ENCODE results near the gene SNX14.
"Not testable (repeated sequence)": the region's sequence is repeated elsewhere in the genome, so short reads cannot be mapped to it uniquely, and the experiment has no call there.

The SNX14 gene

DNA sequence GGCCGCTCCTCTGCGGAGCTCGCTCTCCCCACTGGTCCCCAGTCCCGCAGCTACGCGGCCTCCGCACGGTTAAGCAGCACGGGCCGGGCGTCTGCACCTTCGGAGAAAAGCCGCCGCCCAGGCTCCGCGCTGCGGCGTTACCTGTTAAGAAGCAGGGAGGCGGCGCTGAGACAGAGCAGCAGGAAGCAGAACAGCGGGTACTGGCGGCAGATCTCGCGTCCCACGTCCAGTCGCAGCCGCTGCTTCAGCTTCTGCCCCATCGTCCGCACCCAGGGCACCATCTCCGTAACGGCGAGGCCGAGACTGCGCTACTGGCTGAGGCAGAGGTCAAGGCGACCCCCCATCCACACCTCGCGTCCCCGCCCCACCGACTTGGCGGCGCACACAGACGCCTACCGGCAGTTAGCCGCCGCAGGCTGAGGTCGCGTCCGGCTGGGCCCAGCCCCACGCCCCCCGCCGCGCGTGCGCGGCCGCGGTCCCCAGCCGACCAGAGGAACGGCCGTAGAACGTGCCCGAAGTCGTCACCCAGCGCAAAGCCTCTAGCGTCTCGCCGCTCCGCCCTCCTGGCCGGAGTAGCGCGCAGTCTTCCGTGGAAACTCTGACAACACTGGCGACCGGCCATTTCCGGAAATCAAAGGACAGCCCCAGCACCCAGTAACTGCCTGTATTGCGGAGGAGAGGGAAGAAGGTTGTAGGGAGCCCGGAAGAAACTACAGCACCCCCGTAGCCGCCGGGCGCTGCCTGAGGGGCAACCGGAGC lies at the start of gene SNX14:
Gene SNX14, minus strand, starts transcription at position 421 of the 759 bp plus-strand sequence. Its CDS starts 140 bp downstream, at position 281.
- peak; percentile 40 to 69 (median 52) for DNase-seq (ENCODE audit: low read depth in 4 of 4, low spot score in 1 of 4)

- peak; percentile 94 to 99 (median 96) for DNase-seq (ENCODE audit: low read depth in 4 of 4, low spot score in 1 of 4)
Observed at GRCh38 chr6:85642774-85643536, 49.3 kb upstream of the SNX14 start, which contains the start of gene SYNCRIP. TSS of gene SYNCRIP (minus strand) at chr6:85642886. CDS start at chr6:85641439, 1,447 bp downstream.

DNA sequence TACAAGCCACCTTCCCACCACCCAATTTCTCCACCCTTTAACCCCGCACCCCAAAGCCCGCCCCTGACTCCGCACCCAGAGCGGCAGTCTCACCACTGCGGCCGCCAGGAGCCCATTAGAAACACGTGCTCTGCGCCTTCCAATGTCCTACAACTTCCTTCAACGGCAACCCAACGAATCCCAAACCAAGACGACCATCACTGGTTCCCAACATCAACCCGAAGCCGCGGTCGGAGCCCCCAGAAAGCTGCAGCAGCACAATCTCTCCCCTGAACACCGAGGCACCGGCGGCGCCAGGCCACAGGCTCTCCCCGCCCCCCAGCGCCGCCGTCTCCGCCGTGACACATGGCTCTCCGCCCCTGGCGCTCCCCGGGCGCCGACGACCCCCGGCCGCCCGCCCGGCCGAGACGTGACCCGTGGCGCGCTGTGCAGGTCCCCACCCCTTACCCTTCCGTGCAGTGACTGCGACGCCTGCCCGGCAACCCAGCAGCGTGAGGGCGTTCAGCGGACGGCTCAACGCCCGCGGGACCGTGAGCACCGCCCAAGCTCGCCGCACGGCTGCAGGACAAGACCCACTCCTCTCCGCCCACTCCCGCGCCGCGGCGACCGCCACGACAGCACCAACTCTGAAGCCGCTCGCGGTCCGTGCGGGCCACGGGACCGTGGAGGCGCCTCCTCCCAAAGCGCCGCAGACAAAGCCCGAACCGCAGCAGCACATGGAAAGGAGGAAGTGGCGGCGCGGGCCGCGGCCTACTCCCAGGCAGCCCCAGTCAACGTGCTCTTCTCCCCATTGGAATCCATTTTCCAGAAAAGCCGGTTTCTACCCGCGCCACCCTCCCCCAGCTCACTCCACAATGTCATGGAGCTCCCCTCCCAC lies 48.5 kb upstream of the SNX14 start:
- DNase-seq (ENCODE audit: low read depth in 4 of 4, low spot score in 1 of 4) = peak; percentile 21 to 33 (median 24)

DNA sequence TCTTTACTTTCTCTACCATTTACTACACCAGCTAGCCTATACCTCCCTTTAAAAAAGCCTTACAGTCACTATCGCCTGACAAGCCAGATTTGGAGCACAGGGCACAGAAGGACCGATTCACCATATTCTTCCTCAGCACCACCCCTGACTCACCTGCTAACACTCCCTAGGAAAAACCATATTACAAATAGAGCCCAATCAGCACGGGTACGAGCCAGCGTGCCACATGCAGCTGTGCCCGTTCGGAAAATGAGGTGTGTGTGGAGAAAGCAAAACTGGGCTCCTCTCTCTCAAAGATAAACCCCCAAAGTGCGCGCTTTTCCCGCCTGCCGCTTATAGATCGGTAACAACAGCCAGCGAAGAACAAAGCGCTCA lies 47.9 kb upstream of the SNX14 start:
- peak in 1 of 4 experiments; percentile 9 for DNase-seq (ENCODE audit: low read depth in 4 of 4, low spot score in 1 of 4)

- DNase-seq (ENCODE audit: low read depth in 4 of 4, low spot score in 1 of 4) = no peak
Observed at GRCh38 chr6:85640821-85641220, 47.2 kb upstream of the SNX14 start.

GRCh38 chr6:85637579-85637978 lies 43.9 kb upstream of the SNX14 start:
- no peak for DNase-seq (ENCODE audit: low read depth in 4 of 4, low spot score in 1 of 4)

- DNase-seq (ENCODE audit: low read depth in 4 of 4, low spot score in 1 of 4) = no peak
Observed at GRCh38 chr6:85632164-85632942, 38.7 kb upstream of the SNX14 start.

DNA sequence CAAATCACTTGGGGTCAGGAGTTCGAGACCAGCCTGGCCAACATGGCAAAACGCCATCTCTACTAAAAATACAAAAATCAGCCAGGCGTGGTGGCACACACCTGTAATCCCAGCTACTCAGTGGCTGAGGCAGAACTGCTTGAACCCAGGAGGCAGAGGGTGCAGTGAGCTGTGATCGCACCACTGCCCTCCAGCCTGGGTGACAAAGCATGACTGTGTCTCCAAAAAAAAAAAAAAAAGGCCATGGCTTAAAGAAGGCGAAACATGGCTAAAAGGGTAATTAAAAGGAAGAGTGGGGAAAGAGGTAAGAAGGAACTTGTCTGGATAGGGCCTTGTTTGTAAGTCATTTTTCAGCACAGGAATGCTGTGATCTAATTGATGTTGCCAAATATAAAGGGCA lies 37.5 kb upstream of the SNX14 start:
- DNase-seq (ENCODE audit: low read depth in 4 of 4, low spot score in 1 of 4) = not testable (repeated sequence)

GRCh38 chr6:85628353-85628752 lies 34.7 kb upstream of the SNX14 start:
- no peak for DNase-seq (ENCODE audit: low read depth in 4 of 4, low spot score in 1 of 4)

DNA sequence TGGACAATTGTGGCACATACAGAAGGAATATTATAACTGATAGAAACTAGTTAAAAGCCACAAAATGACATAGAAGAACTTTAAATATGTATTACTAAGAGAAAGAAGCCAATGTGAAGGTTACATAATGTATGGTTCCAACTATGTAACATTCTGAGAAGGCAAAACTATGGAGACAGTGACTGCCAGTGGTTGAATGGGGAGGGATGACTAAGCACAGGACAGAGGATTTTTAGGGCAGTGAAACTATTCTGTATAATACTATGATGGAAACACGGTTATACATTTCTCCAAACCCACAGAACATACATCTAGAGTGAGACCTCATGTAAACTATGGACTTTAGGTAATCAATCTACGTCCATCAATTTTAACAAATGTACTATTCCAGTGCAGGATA lies 26.6 kb upstream of the SNX14 start:
- DNase-seq (ENCODE audit: low read depth in 4 of 4, low spot score in 1 of 4) = no peak

DNA sequence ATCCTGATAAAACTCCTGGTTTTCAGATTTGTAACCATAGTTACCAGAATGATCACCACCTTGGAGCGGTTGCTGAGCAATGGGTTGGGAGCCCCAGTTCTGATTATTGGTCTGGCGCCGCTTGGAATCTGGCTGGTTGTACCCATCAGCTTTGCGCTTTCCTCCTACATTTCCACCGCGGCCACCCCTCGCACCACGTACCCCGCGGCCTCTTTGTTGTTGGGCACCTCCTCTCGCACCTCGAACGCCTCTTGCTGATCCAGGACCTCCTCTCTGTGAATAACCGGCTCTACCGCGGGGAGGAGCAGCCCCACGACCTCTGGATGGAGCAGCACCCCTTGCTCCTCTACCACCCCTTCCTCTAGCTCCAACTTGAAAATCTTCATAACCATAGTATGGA lies 21.1 kb upstream of the SNX14 start:
- DNase-seq (ENCODE audit: low read depth in 4 of 4, low spot score in 1 of 4) = no peak

DNA sequence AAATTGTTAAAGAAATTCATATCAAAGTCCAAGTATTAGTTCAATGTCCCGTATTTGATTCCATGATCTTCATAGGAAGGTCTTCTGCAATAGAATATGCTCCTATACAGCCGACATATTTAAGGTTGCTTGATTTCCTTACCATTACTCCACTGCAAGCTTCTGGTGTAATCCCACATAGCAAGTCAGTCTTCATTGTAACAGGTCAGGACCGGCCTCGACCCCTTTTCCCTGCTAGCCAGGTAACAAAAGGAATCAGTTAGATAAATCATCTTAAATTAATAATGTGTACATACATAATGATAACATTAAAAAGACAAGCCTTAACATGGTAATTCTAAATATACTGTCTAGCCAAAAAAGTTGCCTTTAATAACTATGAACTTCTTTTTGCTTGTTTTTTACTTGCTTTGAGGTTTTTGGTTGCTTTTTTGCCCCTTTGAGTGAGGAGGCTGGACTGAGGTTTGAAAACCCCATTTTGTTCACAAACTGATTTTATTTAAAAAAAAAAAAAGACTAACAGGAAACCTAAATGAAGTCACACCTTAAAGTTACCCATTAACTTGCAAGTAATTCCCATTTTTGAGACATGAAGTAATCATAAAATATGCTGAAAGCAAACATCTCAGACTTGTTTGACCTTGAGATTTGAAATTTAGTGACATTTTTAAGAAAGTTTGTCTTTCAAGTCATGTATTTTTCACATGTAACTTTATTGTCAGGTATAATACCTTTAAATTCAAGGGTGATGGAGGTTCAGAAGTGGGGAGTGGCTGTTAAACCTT lies 19.2 kb upstream of the SNX14 start:
- no peak for DNase-seq (ENCODE audit: low read depth in 4 of 4, low spot score in 1 of 4)

GRCh38 chr6:85610182-85610895 lies 16.7 kb upstream of the SNX14 start:
- no peak for DNase-seq (ENCODE audit: low read depth in 4 of 4, low spot score in 1 of 4)

- DNase-seq (ENCODE audit: low read depth in 4 of 4, low spot score in 1 of 4) = no peak
Observed at GRCh38 chr6:85602100-85602499, 8.4 kb upstream of the SNX14 start.

- DNase-seq (ENCODE audit: low read depth in 4 of 4, low spot score in 1 of 4) = no peak
Observed at GRCh38 chr6:85600713-85601313, 7.2 kb upstream of the SNX14 start.

- DNase-seq (ENCODE audit: low read depth in 4 of 4, low spot score in 1 of 4) = no peak
Observed at GRCh38 chr6:85594197-85594930, 706 bp upstream of the SNX14 start.

DNA sequence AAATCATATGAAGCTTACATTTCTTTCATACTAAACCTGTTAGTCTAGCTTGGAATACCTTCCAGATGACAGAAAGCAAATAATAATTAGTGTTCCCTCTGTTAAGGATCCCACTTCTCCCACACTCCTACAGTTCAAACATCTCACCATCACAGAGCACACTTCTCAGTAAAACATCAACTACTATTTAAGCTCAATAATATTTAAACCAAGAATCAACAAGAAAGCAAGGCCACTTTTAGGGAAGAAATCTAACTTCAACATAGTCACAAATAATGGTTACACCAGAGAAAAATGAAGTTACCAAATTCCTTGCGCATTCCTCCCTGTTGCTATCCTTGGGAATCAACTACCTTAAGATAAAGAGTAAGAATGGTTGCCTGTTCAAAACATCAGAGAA lies 1.6 kb downstream of the SNX14 start:
- no peak for DNase-seq (ENCODE audit: low read depth in 4 of 4, low spot score in 1 of 4)

DNA sequence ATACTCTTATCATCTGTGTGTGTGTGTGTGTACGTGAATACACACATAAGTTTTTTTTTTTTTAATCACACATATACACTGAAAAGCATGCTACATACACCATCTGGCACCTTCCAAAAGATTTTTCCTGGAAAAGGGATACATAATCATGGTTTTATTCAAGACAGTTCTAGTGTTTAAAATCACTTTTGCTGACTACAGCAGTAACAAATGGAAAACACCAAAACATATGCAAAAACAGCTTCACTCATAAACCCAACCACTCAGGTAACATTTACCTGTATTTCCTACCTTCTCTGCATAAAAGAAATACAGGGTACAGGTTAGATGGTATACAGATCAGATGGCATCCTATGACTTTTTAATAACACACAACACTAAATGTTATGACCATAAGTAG lies 2.5 kb downstream of the SNX14 start:
- DNase-seq (ENCODE audit: low read depth in 4 of 4, low spot score in 1 of 4) = no peak
